Measurements from ENCODE around the gene TMEM229A.
"Not testable (repeated sequence)": the region's sequence is repeated elsewhere in the genome, so short reads cannot be mapped to it uniquely, and the experiment has no call there.

Gene TMEM229A

DNA sequence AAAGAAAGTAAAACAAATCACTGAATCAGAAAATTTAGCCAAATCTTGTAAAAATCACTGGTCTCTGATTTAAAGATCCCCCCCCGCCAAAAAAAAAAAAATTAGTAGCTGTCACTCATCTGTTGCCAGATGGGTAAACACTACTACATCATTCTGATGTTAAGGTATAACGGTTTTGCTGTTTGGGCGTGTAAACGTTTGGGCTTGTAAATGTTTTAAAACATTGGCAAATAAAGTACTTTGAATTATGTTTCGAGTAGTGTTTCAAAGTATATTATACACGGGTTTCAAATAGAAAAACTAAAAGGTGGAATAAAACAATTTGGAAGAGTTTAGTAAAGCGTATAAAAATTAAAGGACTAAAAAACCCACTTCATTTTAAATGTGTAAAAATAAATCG, 1.5 kb downstream of the TMEM229A start:
- DNase-seq = no peak

DNA sequence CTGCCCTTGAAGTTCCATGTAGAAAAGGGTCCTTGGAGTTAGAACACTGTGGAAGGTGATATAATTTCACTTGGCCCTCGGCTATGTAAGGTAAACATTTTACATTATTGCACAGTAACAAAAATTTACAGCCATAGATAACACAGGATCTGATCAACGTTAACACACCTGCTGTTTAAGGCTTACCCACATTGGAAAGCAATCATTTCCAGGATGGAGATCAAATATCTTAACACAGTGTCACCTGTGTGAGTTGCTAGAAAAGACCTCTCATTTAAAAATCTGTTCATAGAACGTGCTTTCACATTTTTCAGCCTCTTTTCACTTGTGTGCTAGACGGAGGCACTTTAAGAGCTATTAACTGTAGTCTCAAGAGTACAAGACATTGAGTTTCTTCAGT, 1.9 kb downstream of the TMEM229A start:
- DNase-seq = no peak

DNA sequence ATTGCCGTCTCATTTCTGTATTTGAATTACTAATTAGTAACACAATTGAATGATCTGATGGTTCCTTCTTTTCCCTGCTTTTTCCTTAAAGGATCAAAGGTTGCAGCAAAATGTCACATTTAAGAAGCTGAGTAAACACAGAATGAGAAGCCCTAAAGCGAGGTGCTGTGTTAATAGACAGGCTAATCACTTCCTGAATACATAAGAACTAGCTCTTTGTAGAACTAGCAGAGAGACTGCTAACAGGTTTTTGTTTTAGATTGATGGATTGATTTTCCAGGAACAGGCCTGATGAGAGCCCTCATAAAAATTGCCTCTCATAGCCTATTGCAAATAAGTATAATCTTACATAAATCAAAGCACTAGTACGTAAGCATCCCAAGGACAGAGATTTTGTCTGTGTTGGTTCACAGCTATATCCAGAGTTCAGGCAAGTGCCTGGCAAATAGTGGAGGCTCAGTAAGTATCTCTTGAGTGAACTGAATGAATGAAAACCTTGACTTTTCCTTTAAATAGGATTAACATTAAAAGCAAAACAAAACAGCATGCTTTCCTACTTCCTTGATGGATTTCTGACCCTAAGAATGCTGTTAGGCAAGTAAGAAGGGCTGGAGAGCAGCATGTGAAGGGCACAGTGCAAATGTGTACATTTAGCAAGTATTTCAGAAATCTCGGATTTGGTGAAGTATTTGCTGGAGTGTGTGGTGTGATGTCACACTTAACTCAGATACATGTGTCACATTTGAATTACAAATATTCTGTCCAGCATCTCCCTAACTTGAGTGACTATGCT, 3.3 kb downstream of the TMEM229A start:
- DNase-seq = no peak

DNA sequence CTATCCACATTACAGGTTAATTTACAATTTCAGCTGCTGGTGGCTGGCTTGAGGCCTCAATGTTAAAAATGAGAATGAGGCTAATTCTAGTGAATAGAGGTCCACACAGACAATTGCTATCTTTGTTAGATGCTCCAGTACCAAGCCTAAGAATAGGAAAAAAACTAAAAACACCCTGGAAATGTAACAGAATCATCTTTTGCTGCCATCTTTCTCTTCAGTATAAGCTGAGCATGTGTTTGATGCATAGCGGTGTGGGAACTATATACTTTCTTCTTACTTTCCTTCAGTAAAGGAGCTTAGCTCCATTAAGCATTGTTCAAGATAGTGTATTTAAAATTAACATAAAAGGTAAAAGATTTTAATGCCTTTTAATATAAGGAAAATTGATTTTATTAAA, 5.6 kb downstream of the TMEM229A start:
- DNase-seq = no peak

DNA sequence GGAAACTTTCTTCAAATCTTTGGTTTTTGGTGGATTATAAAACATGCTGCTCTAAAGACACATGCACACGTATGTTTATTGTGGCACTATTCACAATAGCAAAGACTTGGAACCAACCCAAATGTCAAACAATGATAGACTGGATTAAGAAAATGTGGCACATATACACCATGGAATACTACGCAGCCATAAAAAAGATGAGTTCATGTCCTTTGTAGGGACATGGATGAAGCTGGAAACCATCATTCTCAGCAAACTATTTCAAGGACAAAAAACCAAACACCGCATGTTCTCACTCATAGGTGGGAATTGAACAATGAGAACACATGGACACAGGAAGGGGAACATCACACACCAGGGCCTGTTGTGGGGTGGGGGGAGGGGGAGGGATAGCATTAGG, 8.5 kb downstream of the TMEM229A start:
- DNase-seq = not testable (repeated sequence)

DNA sequence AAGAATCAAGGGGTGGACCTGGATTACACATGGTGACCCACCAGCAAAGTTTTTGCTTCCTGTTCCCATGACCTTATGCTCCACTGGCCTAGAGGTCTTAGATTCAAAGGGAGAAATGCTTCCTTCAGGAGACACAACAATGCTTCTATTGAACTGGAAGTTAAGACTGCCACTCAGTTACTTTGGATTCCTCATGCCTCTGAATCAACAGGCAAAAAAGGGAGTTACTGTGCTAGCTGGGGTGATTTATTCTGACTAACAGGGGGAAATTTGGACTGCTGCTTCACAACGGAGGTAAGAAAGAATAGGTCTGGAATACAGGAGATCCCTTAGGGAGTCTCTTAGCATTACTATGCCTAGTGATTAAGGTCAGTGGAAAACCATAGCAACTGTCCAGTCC, 10.3 kb downstream of the TMEM229A start:
- DNase-seq = no peak

DNA sequence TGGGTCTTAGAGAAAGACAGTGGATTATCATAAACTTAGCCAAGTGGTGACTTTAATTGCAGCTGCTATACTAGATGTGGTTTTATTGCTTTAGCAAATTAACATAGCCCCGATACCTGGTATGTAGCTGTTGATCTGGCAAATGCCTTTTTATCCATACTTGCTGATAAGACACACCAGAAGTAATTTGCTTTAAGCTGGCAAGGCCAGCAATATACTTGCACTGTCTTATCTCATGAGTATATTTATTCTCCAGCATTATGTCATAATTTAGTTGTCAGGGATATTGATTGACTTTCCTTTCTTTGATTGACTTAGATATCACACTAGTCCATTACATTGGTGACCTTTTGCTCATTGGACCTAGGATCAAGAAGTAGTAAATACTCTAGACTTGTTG, 12.8 kb downstream of the TMEM229A start:
- DNase-seq = no peak

DNA sequence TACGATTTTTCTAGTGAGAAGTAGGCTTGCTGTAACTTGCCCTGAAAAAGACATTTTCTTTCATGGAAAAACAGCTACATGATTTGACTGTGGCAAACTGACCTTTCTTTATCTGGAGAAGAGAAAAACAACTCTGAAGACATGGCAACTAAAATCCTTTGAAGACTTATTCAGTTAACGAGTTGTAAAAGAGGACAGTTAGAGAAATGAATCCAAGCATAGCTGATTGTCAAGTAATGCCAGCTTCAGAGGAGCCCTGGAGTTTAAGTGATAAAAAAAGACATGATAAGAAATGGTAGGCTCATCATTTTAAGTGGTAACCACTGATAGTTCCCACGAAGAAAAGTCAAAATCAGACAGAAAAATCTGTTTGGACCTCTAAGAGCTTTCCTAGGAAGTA, 19.6 kb downstream of the TMEM229A start:
- no peak for DNase-seq

DNA sequence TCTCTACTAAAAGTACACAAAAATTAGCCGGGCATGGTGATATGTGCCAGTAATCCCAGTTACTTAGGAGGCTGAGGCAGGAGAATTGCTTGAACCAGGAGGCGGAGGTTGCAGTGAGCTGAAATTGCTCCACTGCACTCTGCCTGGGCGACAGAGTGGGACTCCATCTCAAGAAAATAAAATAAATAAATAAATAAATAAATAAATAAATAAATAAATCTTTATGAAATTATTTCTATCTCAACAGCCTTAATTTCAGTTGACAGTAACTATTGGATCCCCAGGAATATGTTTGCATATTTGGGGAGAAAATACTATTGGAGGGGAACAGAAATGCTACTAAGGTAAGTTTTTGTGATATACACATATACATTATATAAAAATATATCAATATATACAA, 20.0 kb downstream of the TMEM229A start:
- DNase-seq = no peak

DNA sequence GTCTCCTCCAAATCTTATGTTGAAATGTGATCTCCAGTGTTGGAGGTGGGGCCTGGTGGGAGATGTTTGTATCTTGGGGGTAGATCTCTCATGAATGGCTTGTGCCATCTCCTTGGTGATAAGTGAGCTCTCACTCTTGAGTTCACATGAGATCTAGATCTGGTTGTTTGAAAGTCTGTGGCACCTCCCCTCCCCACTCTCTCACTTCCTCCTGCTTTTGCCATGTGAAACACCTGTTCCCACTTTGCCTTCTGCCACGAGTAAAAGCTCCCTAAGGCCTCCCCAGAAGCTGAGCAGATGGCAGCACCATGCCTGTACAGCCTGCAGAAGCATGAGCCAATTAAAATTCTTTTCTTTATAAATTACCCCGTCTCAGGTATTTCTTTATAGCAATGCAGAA, 23.5 kb downstream of the TMEM229A start:
- no peak for DNase-seq

DNA sequence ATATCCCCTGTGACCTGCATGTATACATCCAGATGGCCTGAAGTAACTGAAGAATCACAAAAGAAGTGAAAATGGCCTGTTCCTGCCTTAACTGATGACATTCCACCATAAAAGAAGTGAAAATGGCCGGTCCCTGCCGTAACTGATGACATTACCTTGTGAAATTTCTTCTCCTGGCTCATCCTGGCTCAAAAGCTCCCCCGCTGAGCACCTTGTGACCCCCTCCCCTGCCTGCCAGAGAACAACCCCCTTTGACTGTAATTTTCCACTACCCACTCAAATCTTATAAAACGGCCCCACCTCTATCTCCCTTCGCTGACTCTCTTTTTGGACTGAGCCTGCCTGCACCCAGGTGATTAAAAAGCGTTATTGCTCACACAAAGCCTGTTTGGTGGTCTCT, 24.6 kb downstream of the TMEM229A start:
- DNase-seq = not testable (repeated sequence)

DNA sequence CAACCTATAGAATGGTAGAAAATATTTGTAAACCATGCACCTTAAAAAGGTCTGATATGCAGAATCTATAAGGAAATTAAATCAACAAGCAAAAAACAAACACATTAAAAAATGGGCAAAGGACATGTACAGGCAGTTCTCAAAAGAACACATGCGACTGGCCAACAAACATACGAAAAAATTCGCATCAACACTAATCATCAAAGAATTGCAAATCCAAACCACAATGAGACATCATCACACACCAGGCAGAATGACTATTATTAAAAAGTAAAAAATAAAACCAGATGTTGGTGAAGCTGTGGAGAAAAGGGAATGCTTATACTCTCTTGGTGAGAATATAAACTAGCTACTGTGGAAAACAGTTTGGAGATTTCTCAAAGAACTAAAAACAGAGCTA, 33.2 kb downstream of the TMEM229A start:
- no peak for DNase-seq

DNA sequence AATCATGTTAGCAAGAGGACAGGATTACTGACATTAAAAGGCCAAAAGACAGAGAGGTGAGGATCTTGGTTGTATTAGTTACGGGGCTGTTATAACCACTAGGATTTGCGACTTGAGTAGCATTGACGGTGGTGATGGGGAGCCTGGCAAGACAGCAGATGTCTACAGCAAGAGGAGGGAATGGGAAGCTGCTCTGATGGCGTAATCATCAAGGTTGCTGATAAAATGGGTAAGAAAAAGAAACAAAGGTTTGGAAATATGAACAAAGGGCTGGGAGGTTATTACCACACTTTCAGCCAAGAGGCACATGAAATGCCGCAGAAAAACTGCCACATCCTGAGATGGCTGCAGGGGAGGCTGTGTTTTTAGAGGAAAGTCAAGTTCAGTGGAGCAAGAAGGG, 33.9 kb downstream of the TMEM229A start:
- no peak for DNase-seq

DNA sequence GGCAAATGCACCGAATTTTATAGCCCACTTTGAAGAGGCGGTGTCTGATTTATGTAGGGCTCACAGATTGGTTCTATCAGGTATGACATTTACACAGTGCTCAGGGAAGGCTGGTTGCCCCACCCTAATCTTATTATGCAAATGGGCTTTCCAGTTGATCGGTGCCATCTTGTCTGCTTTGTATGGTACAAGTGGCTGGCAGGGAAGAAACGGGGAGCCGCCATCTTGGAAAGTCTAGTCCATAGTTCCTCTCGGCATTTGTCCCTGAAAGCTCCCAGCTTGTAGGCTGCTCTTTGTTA, 36.6 kb downstream of the TMEM229A start:
- no peak for DNase-seq

DNA sequence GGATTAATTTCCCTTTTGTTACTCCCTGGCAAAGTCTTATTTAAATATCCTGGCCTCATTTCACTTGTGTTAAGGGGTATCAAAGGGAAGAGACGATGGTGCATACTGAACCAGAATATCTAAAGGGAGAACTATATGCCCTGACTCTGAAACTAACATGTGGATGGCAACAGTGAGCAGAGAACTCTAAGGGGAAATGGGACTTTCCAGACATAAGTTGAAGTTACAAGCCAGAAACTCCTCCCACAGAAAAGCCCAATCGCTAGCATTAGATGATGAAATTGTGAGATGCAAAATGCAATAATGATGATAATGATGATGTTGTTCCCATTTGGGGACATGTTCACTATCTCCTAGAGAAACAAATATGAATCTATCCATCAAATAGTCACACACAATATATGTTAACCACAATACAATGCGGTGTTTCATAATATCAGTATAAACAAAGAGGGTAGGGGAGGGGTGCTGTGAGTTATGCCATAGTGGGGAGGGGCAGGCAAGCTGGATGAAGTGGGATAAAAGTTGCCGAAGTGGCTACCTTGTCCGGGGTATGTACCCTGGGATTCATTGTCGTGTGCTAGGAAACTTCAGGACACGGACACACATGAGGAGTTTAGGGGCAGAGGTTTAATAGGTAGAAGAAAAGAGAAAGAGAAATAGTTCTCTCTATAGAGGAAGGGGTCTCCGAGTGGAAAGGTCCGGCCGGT, 37.1 kb downstream of the TMEM229A start:
- DNase-seq = no peak

DNA sequence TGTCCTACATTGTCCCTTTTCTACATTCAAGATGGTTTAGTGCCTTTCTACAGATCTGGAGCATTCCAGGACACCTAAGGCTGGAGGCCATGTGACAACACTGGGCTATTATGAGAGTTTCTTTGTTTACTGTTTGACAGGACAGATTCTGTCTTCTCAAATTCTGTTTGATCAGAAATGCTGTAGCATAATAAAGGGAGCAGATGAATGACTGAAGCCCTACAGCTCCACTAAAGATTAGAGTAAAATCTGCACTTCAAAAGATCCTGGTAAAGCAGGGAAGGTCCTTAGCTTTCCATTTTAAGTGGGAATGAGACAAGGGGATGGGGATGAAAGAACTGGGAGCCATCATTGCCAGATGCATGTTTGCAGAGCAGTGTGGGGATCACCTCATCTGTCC, 38.4 kb downstream of the TMEM229A start:
- no peak for DNase-seq

DNA sequence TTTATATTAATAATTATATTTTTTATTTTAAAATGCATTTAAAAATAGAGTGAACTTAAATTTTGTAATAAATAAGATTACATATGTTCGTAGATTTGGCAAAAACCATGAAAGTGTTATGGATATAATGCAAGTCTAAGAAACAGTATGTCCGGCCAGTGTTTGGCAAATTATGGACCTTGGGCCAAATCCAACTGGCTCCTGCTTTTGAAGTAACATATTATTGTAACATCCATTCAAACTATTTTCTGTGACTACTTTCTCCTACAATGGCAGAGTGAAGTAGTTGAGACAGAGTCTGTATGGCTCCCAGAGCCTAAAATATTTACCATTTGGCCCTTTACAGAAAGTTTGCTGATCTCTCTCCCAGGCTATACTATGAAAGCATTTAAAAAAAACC, 38.9 kb downstream of the TMEM229A start:
- no peak for DNase-seq

DNA sequence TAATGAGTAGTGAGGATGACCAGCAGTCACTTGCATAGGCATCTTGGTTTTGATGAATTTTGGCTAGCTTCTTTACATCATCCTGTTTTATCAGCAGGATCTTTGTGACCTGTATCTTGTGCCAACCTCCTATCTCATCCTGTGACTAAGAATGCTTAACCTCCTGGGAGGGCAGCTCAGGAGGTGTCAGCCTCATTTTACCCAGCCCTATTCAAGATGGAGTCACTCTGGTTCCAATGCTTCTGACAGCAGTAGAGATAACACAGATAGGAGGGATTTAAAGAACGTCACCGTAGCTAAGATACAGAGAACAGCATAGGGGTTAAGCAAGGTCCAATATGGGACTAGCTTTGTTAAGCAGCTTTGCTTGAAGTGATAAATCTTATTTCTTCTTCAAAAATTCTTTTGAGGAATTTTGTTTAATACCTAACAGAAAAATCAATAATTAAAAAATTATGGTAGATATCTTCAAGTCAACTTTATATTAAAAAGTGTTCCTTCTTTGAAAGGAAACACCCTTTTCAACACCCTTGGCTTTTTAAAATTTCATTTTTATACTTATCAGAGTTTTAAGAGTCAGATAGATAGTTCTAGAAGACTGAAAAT, 39.9 kb downstream of the TMEM229A start:
- no peak for DNase-seq

DNA sequence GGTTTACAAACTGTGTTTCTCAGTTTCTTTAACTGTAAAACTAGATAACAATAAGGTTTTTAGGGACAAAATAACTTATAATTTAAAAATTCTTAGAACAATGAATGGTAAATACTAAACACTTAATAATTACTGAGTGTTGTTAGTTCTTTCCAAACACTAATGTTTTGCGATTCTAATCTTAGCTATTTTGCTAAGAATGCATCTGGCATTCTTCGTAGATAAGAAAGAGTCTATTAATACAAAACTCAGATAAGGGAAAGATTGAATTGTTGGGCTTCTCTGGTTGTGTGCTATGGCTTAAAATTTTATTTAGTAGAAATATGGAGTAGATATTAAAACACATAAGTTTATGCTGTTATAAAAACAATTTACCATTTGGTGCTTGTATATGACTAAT, 45.4 kb downstream of the TMEM229A start:
- no peak for DNase-seq

All from suppressor macrophage treated with lipopolysaccharide for 1 hour (primary cell).